Measurements from ENCODE around the gene ZCCHC3. TPM values are rescaled to one million over a fixed set of nuclear protein-coding genes. Genes with fewer than 3 reads are reported as not detected.
A peak's percentile ranks its signal among the peaks of the same experiment; 100 is the strongest.

Gene ZCCHC3
- total RNA-seq, 1 donor from 2014 or later = 15.8 TPM

- peak in 1 of 2 donors; percentile 73 for DNase-seq (ENCODE audit: low read depth in 2 of 2)
These were observed 44.3 kb downstream of the ZCCHC3 start for GRCh38 chr20:341682-342081.

GRCh38 chr20:343107-343506, 45.7 kb downstream of the ZCCHC3 start:
- DNase-seq (ENCODE audit: low read depth in 2 of 2) = no peak

GRCh38 chr20:346033-346639, 48.8 kb downstream of the ZCCHC3 start:
- DNase-seq (ENCODE audit: low read depth in 2 of 2) = no peak

DNA sequence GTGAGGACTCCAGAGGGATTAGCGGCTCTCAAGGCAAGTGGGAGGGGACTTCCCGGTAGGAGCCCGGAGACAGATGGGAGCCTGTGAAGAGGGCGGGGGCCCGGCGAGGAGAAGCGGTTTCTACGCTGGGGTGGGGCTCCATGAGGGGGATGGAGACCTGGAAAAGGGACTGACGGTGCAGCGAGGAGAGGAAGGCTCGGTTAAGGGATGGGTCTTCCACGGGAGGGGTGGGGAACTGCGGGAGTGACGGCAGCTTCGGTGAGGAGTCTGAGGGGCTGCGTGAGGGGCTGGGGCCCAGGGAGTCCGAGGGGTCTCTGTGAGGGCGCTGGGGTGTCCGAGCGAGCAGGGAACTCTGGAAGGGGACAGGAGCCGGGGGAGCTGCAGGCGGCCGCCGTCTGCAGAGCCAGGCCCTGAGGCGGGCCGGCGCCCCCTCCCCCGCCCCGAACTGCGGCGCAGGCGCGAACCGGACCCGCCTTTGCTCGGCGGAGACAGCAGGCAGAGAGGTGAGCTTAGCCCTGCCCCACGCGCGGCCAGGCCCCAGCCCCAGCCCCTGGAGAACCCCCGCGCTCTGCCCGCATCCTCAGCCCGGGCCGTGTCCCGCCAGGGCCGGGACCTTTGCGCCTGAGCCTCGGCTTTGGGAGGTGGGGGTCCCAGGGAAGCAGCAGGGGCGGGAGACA, 49.4 kb downstream of the ZCCHC3 start, which contains the start of gene NRSN2:
TSS of gene NRSN2 (plus strand) at position 472 of the 677 bp plus-strand sequence. CDS start 2,533 bp downstream, outside the sequence.
- peak in 1 of 2 donors; percentile 62 for DNase-seq (ENCODE audit: low read depth in 2 of 2)

DNA sequence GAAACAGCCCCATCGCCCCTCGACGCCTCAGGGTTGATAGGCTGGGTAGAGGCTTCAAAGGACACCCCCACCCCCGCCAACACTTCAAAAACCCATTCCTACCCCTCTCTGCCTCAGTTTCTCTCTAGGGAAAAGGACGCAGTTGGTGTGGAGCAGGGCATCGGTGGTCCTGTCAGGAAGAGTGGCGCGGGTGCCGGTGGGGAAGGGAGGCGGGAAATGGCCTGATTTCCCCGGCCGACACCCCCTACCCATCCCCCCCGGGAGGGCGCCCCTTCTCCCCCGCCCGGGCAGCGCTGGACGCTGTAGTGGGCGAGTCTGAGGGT, 49.9 kb downstream of the ZCCHC3 start:
- no peak for DNase-seq (ENCODE audit: low read depth in 2 of 2)

GRCh38 chr20:347640-348484, 50.5 kb downstream of the ZCCHC3 start:
- peak; percentile 54 to 90 for DNase-seq (ENCODE audit: low read depth in 2 of 2)

DNA sequence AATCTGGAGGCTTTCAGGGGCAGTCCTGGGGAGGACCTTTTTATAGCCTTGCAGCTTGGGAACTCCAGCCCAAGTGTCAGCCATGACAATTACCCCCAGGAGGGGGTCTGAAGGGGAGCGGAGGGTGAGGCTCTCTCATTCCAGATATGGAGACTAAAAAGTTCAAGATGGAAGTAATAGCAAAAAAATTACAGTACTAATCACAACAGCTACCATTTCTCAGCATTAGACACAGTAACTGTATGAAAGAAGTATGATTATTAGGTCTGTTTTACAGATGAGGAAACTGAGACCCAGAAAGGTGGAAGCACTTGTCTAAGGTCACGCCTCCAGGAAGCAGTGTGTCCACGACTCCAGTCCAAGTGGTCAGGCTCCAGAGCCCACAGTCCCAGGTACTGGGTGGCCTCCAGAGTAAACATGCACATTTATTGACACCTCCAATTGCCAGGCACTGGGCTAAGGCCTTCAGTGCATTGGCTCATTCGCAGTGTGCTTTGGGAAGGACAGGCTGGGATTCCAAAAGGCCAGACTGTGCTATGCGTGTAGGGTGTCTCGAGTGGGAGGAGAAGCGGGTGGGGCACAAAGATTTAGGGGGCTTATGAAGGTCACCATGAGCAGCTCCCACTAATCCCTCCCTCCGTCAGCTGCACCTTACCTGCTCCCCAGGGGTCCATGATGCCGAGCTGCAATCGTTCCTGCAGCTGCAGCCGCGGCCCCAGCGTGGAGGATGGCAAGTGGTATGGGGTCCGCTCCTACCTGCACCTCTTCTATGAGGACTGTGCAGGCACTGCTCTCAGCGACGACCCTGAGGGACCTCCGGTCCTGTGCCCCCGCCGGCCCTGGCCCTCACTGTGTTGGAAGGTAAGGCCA, 51.8 kb downstream of the ZCCHC3 start:
- no peak for DNase-seq (ENCODE audit: low read depth in 2 of 2)

Other genes starting within 250 kb of the ZCCHC3 start
- gene DEFB125, start 209.9 kb upstream of the ZCCHC3 start, total RNA-seq = not detected in 2 replicates
- gene DEFB126, start 155.0 kb upstream of the ZCCHC3 start, total RNA-seq = not detected in 2 replicates
- not detected in 2 replicates for gene DEFB127, start 140.1 kb upstream of the ZCCHC3 start, total RNA-seq
- not detected in 2 replicates for gene DEFB128, start 107.9 kb upstream of the ZCCHC3 start, total RNA-seq
- not detected in 2 replicates for gene DEFB129, start 70.3 kb upstream of the ZCCHC3 start, total RNA-seq
- gene DEFB132, start 39.8 kb upstream of the ZCCHC3 start, total RNA-seq = not detected in 2 replicates
- 1.7 and 2.3 TPM in 2 replicates for gene C20orf96, start 6.8 kb upstream of the ZCCHC3 start, total RNA-seq
- 1.7 and 2.9 TPM in 2 replicates for gene SOX12, start 28.0 kb downstream of the ZCCHC3 start, total RNA-seq
- gene NRSN2, start 49.5 kb downstream of the ZCCHC3 start, total RNA-seq = 10.5 and 25.2 TPM in 2 replicates
- gene TRIB3, start 83.2 kb downstream of the ZCCHC3 start, total RNA-seq = 36.7 and 47.4 TPM in 2 replicates
- gene RBCK1, start 110.7 kb downstream of the ZCCHC3 start, total RNA-seq = 53.7 and 80.9 TPM in 2 replicates
- gene TBC1D20, start 165.0 kb downstream of the ZCCHC3 start, total RNA-seq = 15.8 and 25.2 TPM in 2 replicates
- gene CSNK2A1, start 246.2 kb downstream of the ZCCHC3 start, total RNA-seq = 76.4 and 87.4 TPM in 2 replicates